Fibroblast of skin of back (primary cell): ENCODE data around the gene C11orf71.

Experiments used
- DNase-seq: peaks from one replicate; pipeline ENCODE4 v3.0.0-alpha.2; 2013

Gene C11orf71

GRCh38 chr11:114399490-114400215 is 658 bp downstream of the C11orf71 start:
- no peak for DNase-seq

- DNase-seq, result peak; percentile 18
Measured at GRCh38 chr11:114398303-114398920, 1.9 kb downstream of the C11orf71 start.

GRCh38 chr11:114397349-114397982 is 2.8 kb downstream of the C11orf71 start:
- DNase-seq, result no peak

GRCh38 chr11:114396916-114397315 is 3.4 kb downstream of the C11orf71 start:
- no peak for DNase-seq

GRCh38 chr11:114395736-114396135 is 4.6 kb downstream of the C11orf71 start:
- no peak for DNase-seq

GRCh38 chr11:114392735-114393667 is 7.3 kb downstream of the C11orf71 start:
- DNase-seq, result no peak

GRCh38 chr11:114386545-114386944 is 13.8 kb downstream of the C11orf71 start:
- no peak for DNase-seq

- no peak for DNase-seq
Measured at GRCh38 chr11:114386131-114386530, 14.2 kb downstream of the C11orf71 start.

- DNase-seq, result no peak
Measured at GRCh38 chr11:114384487-114384886, 15.8 kb downstream of the C11orf71 start.

GRCh38 chr11:114382509-114382908 is 17.8 kb downstream of the C11orf71 start:
- no peak for DNase-seq

- no peak for DNase-seq
Measured at GRCh38 chr11:114379394-114380069, 20.8 kb downstream of the C11orf71 start.

GRCh38 chr11:114377612-114378267 is 22.6 kb downstream of the C11orf71 start:
- peak; percentile 98 for DNase-seq

GRCh38 chr11:114375052-114375451 is 25.3 kb downstream of the C11orf71 start:
- no peak for DNase-seq

- DNase-seq, result no peak
Measured at GRCh38 chr11:114368918-114369680, 31.2 kb downstream of the C11orf71 start.

GRCh38 chr11:114367244-114367957 is 32.9 kb downstream of the C11orf71 start:
- DNase-seq, result no peak

- DNase-seq, result peak; percentile 98
Measured at GRCh38 chr11:114366331-114367243, 33.7 kb downstream of the C11orf71 start.

GRCh38 chr11:114362958-114363357 is 37.4 kb downstream of the C11orf71 start:
- DNase-seq, result no peak

GRCh38 chr11:114362326-114362725 is 38.0 kb downstream of the C11orf71 start:
- DNase-seq, result no peak

GRCh38 chr11:114359342-114359741 is 41.0 kb downstream of the C11orf71 start:
- DNase-seq, result peak; percentile 77
